HepG2 (cell line): Measurements from ENCODE around the gene NPC1. TPM values are rescaled to one million over a fixed set of nuclear protein-coding genes. Genes with fewer than 3 reads are reported as not detected.
"Not testable (repeated sequence)": the region's sequence is repeated elsewhere in the genome, so short reads cannot be mapped to it uniquely, and the experiment has no call there.

Experiments
- ATAC-seq: fragments of 200-7000 bp; cut with Tn5 transposase; 3 replicates; pipeline ENCODE4 v1.9.1; 2020; ENCODE audit warnings: mild to moderate bottlenecking, moderate library complexity
- BruUV-seq: library from RNA; stranded (reverse); fragments of 400-500 nt; replicated peaks from 2 replicates; lab custom pipeline; 2021; lab: Mats Ljungman, UMichigan
- CTCF ChIA-PET: fragments of 300-600 bp; formaldehyde crosslinking; extraction: SDS; loops from one replicate; lab custom pipeline; 2021; ENCODE audit warnings: low total read pairs, inconsistent platforms, low intra/inter-chr PET ratio; lab: Yijun Ruan, JAX
- POLR2A ChIA-PET: fragments of 350-600 bp; sonication (Branson Sonifier 250); formaldehyde crosslinking; loops from one replicate; lab custom pipeline; 2020; ENCODE audit warnings: antibody characterized with exemption, inconsistent platforms; lab: Yijun Ruan, JAX
- DNase-seq: peaks from one replicate; pipeline ENCODE4 v3.0.0-alpha.2; 2015; ENCODE audit warnings: low spot score
- FAIRE-seq: peaks from 3 replicates; lab custom pipeline; 2011; peaks lifted over from hg19 to GRCh38; lab: Jason Lieb, UNC
- H2AFZ ChIP-seq: one replicate; pipeline ENCODE4 v1.6.1; 2011; ENCODE audit warnings: low read length, inconsistent platforms
- H3K27ac ChIP-seq: fragments of 300-600 bp; 3 replicates; pipeline ENCODE4 v1.8.0; 2011; ENCODE audit warnings: mixed run types, mild to moderate bottlenecking, mixed read lengths, low read length, inconsistent platforms; ENCODE audit not compliant: insufficient read depth; ENCODE audit errors: extremely low read length
- H3K27me3 ChIP-seq, 2 experiments: fragments of 200-600 bp in 1 of 2; 2 replicates in 1 of 2; 3 replicates in 1 of 2; pipeline versions ENCODE4 v1.6.0 to v1.8.0; 2011; ENCODE audit warnings: low read length in 2 of 2, mild to moderate bottlenecking in 2 of 2, moderate library complexity in 2 of 2, inconsistent platforms in 1 of 2; ENCODE audit not compliant: insufficient read depth in 2 of 2, control insufficient read depth in 1 of 2
- H3K36me3 ChIP-seq, 2 experiments: fragments of 200-600 bp in 1 of 2; replicated peaks in 1 of 2; 2 replicates in 1 of 2; 3 replicates in 1 of 2; pipeline versions ENCODE4 v1.5.1 to v1.8.0; 2011; ENCODE audit warnings: low read length in 2 of 2, inconsistent platforms in 1 of 2; ENCODE audit not compliant: insufficient read depth in 2 of 2, control insufficient read depth in 1 of 2
- H3K4me1 ChIP-seq: 2 replicates; pipeline ENCODE4 v1.5.1; 2012; ENCODE audit warnings: low read length, inconsistent platforms; ENCODE audit not compliant: insufficient read depth
- H3K4me2 ChIP-seq: 2 replicates; pipeline ENCODE4 v1.6.0; 2011; ENCODE audit warnings: low read depth, low read length, inconsistent platforms
- H3K4me3 ChIP-seq, 3 experiments: fragments of 200-600 bp in 1 of 3; sonication (generic), shearing (Covaris generic) in 1 of 3; replicated peaks in 1 of 3; 2 replicates each; pipeline ENCODE4 v1.5.1; 2011 to 2016; ENCODE audit warnings: low read length in 3 of 3, inconsistent platforms in 2 of 3, low read depth in 2 of 3, mild to moderate bottlenecking in 2 of 3, control low read depth in 1 of 3, mixed read lengths in 1 of 3; ENCODE audit not compliant: insufficient read depth in 1 of 3
- H3K79me2 ChIP-seq: one replicate; pipeline ENCODE4 v1.6.1; 2011; ENCODE audit warnings: low read length, inconsistent platforms; ENCODE audit not compliant: insufficient read depth
- H3K9ac ChIP-seq: 2 replicates; pipeline ENCODE4 v1.6.0; 2011; ENCODE audit warnings: mild to moderate bottlenecking, low read depth, low read length, inconsistent platforms; ENCODE audit not compliant: insufficient read depth
- H3K9me3 ChIP-seq: 2 replicates; pipeline ENCODE4 v1.5.1; 2012; ENCODE audit warnings: mild to moderate bottlenecking, low read length
- H4K20me1 ChIP-seq: 2 replicates; pipeline ENCODE4 v1.6.0; 2011; ENCODE audit warnings: inconsistent platforms, mild to moderate bottlenecking, low read length, moderate library complexity; ENCODE audit not compliant: insufficient read depth
- ZNF253 ChIP-seq: sonication (generic); formaldehyde crosslinking; IDR thresholded peaks from 2 replicates; pipeline ENCODE4 v1.8.0; 2022; ENCODE audit warnings: mild to moderate bottlenecking, missing genetic modification reagents, borderline replicate concordance
- WGBS: methylation state at CpG from one replicate; pipeline ENCODE4 v1.1.6; 2017; ENCODE audit warnings: low lambda C conversion rate; 5-methylcytosine and 5-hydroxymethylcytosine counted together
- in situ Hi-C: cut with HindIII; loops from 2 replicates; pipeline ENCODE4 v1.10.0; 2017; ENCODE audit warnings: low pct_unique_long_range_greater_than_20kb; ENCODE audit not compliant: extremely low pct_ligation_motif_present
- intact Hi-C: fragments of 100-400 bp; cut with micrococcal nuclease; formaldehyde crosslinking; loops from one replicate; pipeline ENCODE4 v1.10.0; 2022; ENCODE audit not compliant: unreplicated experiment
- polyA plus RNA-seq, 8 experiments: library from polyadenylated mRNA; depleted of rRNA in 3 of 8; stranded (reverse) in 7 of 8; unstranded in 1 of 8; fragments of >200 nt; fragmentation: Illumina TruSeq in 4 of 8; extraction: Trizol in 4 of 8; gene quantifications; 2 replicates each; pipeline versions ENCODE4 v1.2.1 to v1.2.3, GENCODE V29; 2011 to 2016; ENCODE audit warnings: low read depth in 4 of 8, missing spikeins in 1 of 8, mixed read lengths in 1 of 8; ENCODE audit not compliant: insufficient read depth in 1 of 8
- total RNA-seq, 5 experiments: library from RNA; depleted of rRNA; stranded (reverse); fragments of >200 nt; fragmentation: Illumina TruSeq; extraction: Trizol; gene quantifications; 2 replicates each; pipeline ENCODE4 v1.2.3, GENCODE V29; 2016; ENCODE audit warnings: low read depth in 1 of 5

Gene NPC1
- total and polyA plus RNA-seq, 2 of the 13 experiments (the other 11 are each of a cell fraction or from before 2014, with no cell fraction given): 46.5 to 114 TPM

- ChIA-PET CTCF (no interaction called here), POLR2A (no interaction called here)
- H4K20me1 ChIP-seq: no peaks in the 10 kb centered on the region
- in situ Hi-C loops (loop anchor here (10.0 kb wide), 1 partner anchor 192 kb away; no protein-coding TSS in a partner anchor), intact Hi-C loops (loop anchor here (10.0 kb wide), 1 partner anchor 192 kb away; no protein-coding TSS in a partner anchor)
- no peak overlapping the region for H3K4me2 ChIP-seq
- no peak for TF ChIP-seq ZNF253
- peaks cover 5% of the 10 kb centered on the region; the same call in 1 of the 2 replicates for H3K4me1 ChIP-seq
- no peaks in the 10 kb centered on the region for H3K79me2 ChIP-seq
- no peaks in the 10 kb centered on the region for H3K9me3 ChIP-seq
- DNase-seq (no peak), FAIRE-seq (no peak), ATAC-seq (no peak)
- H3K36me3 ChIP-seq: peaks cover 1 to 28% of the 10 kb centered on the region in 2 experiments
- H3K27me3 ChIP-seq: no peaks in the 10 kb centered on the region
- H3K4me3 ChIP-seq: no peak overlapping the region
- no TSS peak for BruUV-seq
- whole genome bisulfite sequencing: 100% methylated on average over 1 of the region's 1 CpG
- no peak overlapping the region for H3K27ac ChIP-seq
- H3K9ac ChIP-seq: no peak overlapping the region
- no peak overlapping the region for H2AFZ ChIP-seq
Measured at GRCh38 chr18:23512641-23513040, 73.7 kb downstream of the NPC1 start.

GRCh38 chr18:23512216-23512615, 74.1 kb downstream of the NPC1 start:
- BruUV-seq, FAIRE-seq, H2AFZ ChIP-seq, DNase-seq, H3K27ac ChIP-seq, CTCF ChIA-PET, H3K4me3 ChIP-seq, POLR2A ChIA-PET, H3K27me3 ChIP-seq, H3K4me1 ChIP-seq, ATAC-seq, H3K9me3 ChIP-seq, H3K79me2 ChIP-seq, H3K9ac ChIP-seq, H3K4me2 ChIP-seq, H4K20me1 ChIP-seq: not testable (repeated sequence)
- intact Hi-C loops (loop anchor here (10.0 kb wide), 1 partner anchor 193 kb away; no protein-coding TSS in a partner anchor), in situ Hi-C loops (loop anchor here (10.0 kb wide), 1 partner anchor 193 kb away; no protein-coding TSS in a partner anchor)
- 96% methylated on average over 7 of the region's 7 CpGs for WGBS
- peaks cover 1 to 29% of the 10 kb centered on the region in 2 experiments for H3K36me3 ChIP-seq

- CTCF ChIA-PET, H4K20me1 ChIP-seq, H3K27me3 ChIP-seq, H3K9me3 ChIP-seq, H3K4me2 ChIP-seq, H3K79me2 ChIP-seq, DNase-seq, ATAC-seq, H3K4me3 ChIP-seq, H2AFZ ChIP-seq, H3K9ac ChIP-seq, FAIRE-seq, H3K4me1 ChIP-seq, BruUV-seq, H3K27ac ChIP-seq, POLR2A ChIA-PET: not testable (repeated sequence)
- intact Hi-C loops: loop anchor here (10.0 kb wide), 1 partner anchor 194 kb away; no protein-coding TSS in a partner anchor
- WGBS: 94% methylated on average over 2 of the region's 2 CpGs
- in situ Hi-C loops: loop anchor here (10.0 kb wide), 1 partner anchor 194 kb away; no protein-coding TSS in a partner anchor
- peaks cover 1 to 28% of the 10 kb centered on the region in 2 experiments for H3K36me3 ChIP-seq
Measured at GRCh38 chr18:23510923-23511322, 75.4 kb downstream of the NPC1 start.
